IMR-90 (cell line): ENCODE results near the gene GALNT16. TPM values are rescaled to one million over a fixed set of nuclear protein-coding genes. Genes with fewer than 3 reads are reported as not detected.

Source experiments
- ATAC-seq: fragments of 200-7000 bp; cut with Tn5 transposase; 2 replicates; pipeline ENCODE4 v1.9.1; 2020; ENCODE audit warnings: low read depth, mild to moderate bottlenecking, moderate library complexity
- BruUV-seq: library from RNA; stranded (reverse); fragments of 400-500 nt; replicated peaks from 2 replicates; lab custom pipeline; 2021; lab: Mats Ljungman, UMichigan
- CTCF ChIA-PET: fragments of 300-600 bp; formaldehyde crosslinking; extraction: SDS; loops from one replicate; lab custom pipeline; 2021; ENCODE audit warnings: antibody characterized with exemption; lab: Yijun Ruan, JAX
- POLR2A ChIA-PET: fragments of 300-600 bp; sonication (Branson Sonifier 250); formaldehyde crosslinking; loops from one replicate; lab custom pipeline; 2022; ENCODE audit warnings: antibody characterized with exemption; ENCODE audit not compliant: unreplicated experiment; lab: Charles Lee
- DNase-seq: peaks from one replicate; pipeline ENCODE4 v3.0.0; 2013
- H2AFZ ChIP-seq: replicated peaks from 2 replicates; pipeline ENCODE3; 2013; ENCODE audit warnings: low read length, mild to moderate bottlenecking; ENCODE audit not compliant: poor library complexity
- H2AK5ac ChIP-seq: 2 replicates; pipeline ENCODE4 v1.6.1; 2013; ENCODE audit warnings: low read depth, low read length, inconsistent platforms
- H2AK9ac ChIP-seq: replicated peaks from 2 replicates; pipeline ENCODE3; 2013; ENCODE audit warnings: mild to moderate bottlenecking, low read depth, low read length, moderate library complexity; ENCODE audit not compliant: poor library complexity
- H2BK120ac ChIP-seq: 2 replicates; pipeline ENCODE4 v1.6.1; 2013; ENCODE audit warnings: low read depth, low read length, inconsistent platforms
- H2BK15ac ChIP-seq: 3 replicates; pipeline ENCODE4 v1.6.1; 2013; ENCODE audit warnings: low read depth, low read length, inconsistent platforms
- H2BK20ac ChIP-seq: 2 replicates; pipeline ENCODE4 v1.6.1; 2013; ENCODE audit warnings: low read depth, mild to moderate bottlenecking, inconsistent platforms, low read length, moderate library complexity
- H2BK5ac ChIP-seq: 2 replicates; pipeline ENCODE4 v1.6.1; 2013; ENCODE audit warnings: mild to moderate bottlenecking, low read depth, low read length, inconsistent platforms; ENCODE audit not compliant: poor library complexity, severe bottlenecking
- H3K14ac ChIP-seq: replicated peaks from 2 replicates; pipeline ENCODE4 v1.6.1; 2013; ENCODE audit warnings: low read depth, low read length, inconsistent platforms
- H3K18ac ChIP-seq: 2 replicates; pipeline ENCODE4 v1.6.1; 2013; ENCODE audit warnings: low read depth, low read length, control low read depth
- H3K23ac ChIP-seq: 2 replicates; pipeline ENCODE4 v1.6.1; 2013; ENCODE audit warnings: low read depth, low read length, inconsistent platforms
- H3K27ac ChIP-seq: 2 replicates; pipeline ENCODE4 v1.5.1; 2013; ENCODE audit warnings: mild to moderate bottlenecking, control low read depth, low read length; ENCODE audit not compliant: insufficient read depth
- H3K27me3 ChIP-seq: 2 replicates; pipeline ENCODE4 v1.6.1; 2013; ENCODE audit warnings: low read length; ENCODE audit not compliant: control insufficient read depth, insufficient read depth
- H3K36me3 ChIP-seq: 2 replicates; pipeline ENCODE4 v1.6.1; 2013; ENCODE audit warnings: low read length, mixed read lengths; ENCODE audit not compliant: control insufficient read depth, insufficient read depth
- H3K4ac ChIP-seq: 2 replicates; pipeline ENCODE4 v1.6.1; 2013; ENCODE audit warnings: low read depth, low read length, inconsistent platforms
- H3K4me1 ChIP-seq: 2 replicates; pipeline ENCODE4 v1.6.1; 2013; ENCODE audit warnings: low read length, mixed read lengths; ENCODE audit not compliant: control insufficient read depth, insufficient read depth
- H3K4me2 ChIP-seq: 2 replicates; pipeline ENCODE4 v1.6.1; 2013; ENCODE audit warnings: low read depth, mild to moderate bottlenecking, control low read depth, low read length, moderate library complexity
- H3K4me3 ChIP-seq: 2 replicates; pipeline ENCODE4 v1.5.1; 2013; ENCODE audit warnings: low read depth, mild to moderate bottlenecking, control low read depth, low read length, moderate library complexity; ENCODE audit not compliant: insufficient read depth
- H3K56ac ChIP-seq: 2 replicates; pipeline ENCODE4 v1.6.1; 2013; ENCODE audit warnings: low read length, inconsistent platforms; ENCODE audit not compliant: insufficient read depth; ENCODE audit errors: extremely low read depth
- H3K79me1 ChIP-seq, 2 experiments: 2 replicates each; pipeline ENCODE4 v1.6.1; 2013; ENCODE audit warnings: low read length in 2 of 2, inconsistent platforms in 1 of 2, low read depth in 1 of 2
- H3K9ac ChIP-seq: 2 replicates; pipeline ENCODE4 v1.6.1; 2013; ENCODE audit warnings: low read depth, low read length, control low read depth
- H3K9me1 ChIP-seq: 2 replicates; pipeline ENCODE4 v1.6.1; 2013; ENCODE audit warnings: low read length, inconsistent platforms; ENCODE audit not compliant: insufficient read depth
- H3K9me3 ChIP-seq: 2 replicates; pipeline ENCODE4 v1.6.1; 2013; ENCODE audit warnings: low read length; ENCODE audit not compliant: control insufficient read depth, insufficient read depth
- H4K20me1 ChIP-seq: 2 replicates; pipeline ENCODE4 v1.6.1; 2013; ENCODE audit warnings: low read length, inconsistent platforms; ENCODE audit not compliant: insufficient read depth
- H4K5ac ChIP-seq: 2 replicates; pipeline ENCODE4 v1.6.1; 2013; ENCODE audit warnings: mild to moderate bottlenecking, low read depth, low read length, control low read depth
- H4K8ac ChIP-seq, 2 experiments: 2 replicates each; pipeline ENCODE4 v1.6.1; 2013; ENCODE audit warnings: low read depth in 2 of 2, low read length in 2 of 2, control low read depth in 1 of 2, inconsistent platforms in 1 of 2
- H4K91ac ChIP-seq: 2 replicates; pipeline ENCODE4 v1.6.1; 2013; ENCODE audit warnings: low read depth, low read length, inconsistent platforms; ENCODE audit not compliant: insufficient read depth
- BHLHE40 ChIP-seq: fragments of 150-350 bp; IDR thresholded peaks from 2 replicates; pipeline ENCODE4 v1.6.1; 2016; ENCODE audit warnings: mild to moderate bottlenecking, low read depth, low read length
- ELK1 ChIP-seq: fragments of 150-350 bp; IDR thresholded peaks from 2 replicates; pipeline ENCODE4 v1.6.1; 2016; ENCODE audit warnings: low read depth, mild to moderate bottlenecking, low read length, moderate library complexity, borderline replicate concordance
- MAZ ChIP-seq: IDR thresholded peaks from 2 replicates; pipeline ENCODE4 v1.6.1; 2012; ENCODE audit warnings: low read depth, mild to moderate bottlenecking, low read length, improper control_type of control experiment, moderate library complexity, borderline replicate concordance
- NFE2L2 ChIP-seq: fragments of 150-350 bp; IDR thresholded peaks from 2 replicates; pipeline ENCODE4 v1.6.1; 2016; ENCODE audit warnings: low read depth, mild to moderate bottlenecking, low read length
- RAD21 ChIP-seq: IDR thresholded peaks from 2 replicates; pipeline ENCODE4 v1.6.1; 2012; ENCODE audit warnings: low read length, improper control_type of control experiment
- WGBS, 2 experiments: methylation state at CpG; one replicate each; pipeline versions ENCODE4 v1.1.5 to v1.1.7; 2013; ENCODE audit warnings: missing lambda C conversion rate in 2 of 2; ENCODE audit not compliant: insufficient read length in 1 of 2; ENCODE audit errors: extremely low coverage in 2 of 2; 5-methylcytosine and 5-hydroxymethylcytosine counted together
- dilution Hi-C: fragments of 300-500 bp; cut with HindIII; formaldehyde crosslinking; loops from one replicate; pipeline ENCODE4 v1.14.3; 2018; ENCODE audit warnings: low sequenced_read_pairs; ENCODE audit not compliant: unreplicated experiment
- in situ Hi-C: fragments of 300-500 bp; cut with MboI; formaldehyde crosslinking; loops from 3 replicates; pipeline ENCODE4 v1.14.3; 2019; ENCODE audit warnings: low sequenced_read_pairs, inconsistent platforms, mixed read lengths
- intact Hi-C: fragments of 100-400 bp; cut with micrococcal nuclease; formaldehyde crosslinking; loops from 2 replicates; pipeline ENCODE4 v1.10.0; 2022
- polyA plus RNA-seq, 3 experiments: library from polyadenylated mRNA; depleted of rRNA; stranded (reverse); fragments of >200 nt; gene quantifications; 2 replicates each; pipeline ENCODE4 v1.2.3, GENCODE V29; 2012; ENCODE audit warnings: low replicate concordance in 1 of 3
- total RNA-seq: library from RNA; depleted of rRNA; stranded (reverse); fragments of >200 nt; gene quantifications from 2 replicates; pipeline ENCODE4 v1.2.3, GENCODE V29; 2012

GALNT16 gene
- total and polyA plus RNA-seq, 2 of the 4 experiments (the other 2 are of a cell fraction): 0.36 to 1.5 TPM

DNA sequence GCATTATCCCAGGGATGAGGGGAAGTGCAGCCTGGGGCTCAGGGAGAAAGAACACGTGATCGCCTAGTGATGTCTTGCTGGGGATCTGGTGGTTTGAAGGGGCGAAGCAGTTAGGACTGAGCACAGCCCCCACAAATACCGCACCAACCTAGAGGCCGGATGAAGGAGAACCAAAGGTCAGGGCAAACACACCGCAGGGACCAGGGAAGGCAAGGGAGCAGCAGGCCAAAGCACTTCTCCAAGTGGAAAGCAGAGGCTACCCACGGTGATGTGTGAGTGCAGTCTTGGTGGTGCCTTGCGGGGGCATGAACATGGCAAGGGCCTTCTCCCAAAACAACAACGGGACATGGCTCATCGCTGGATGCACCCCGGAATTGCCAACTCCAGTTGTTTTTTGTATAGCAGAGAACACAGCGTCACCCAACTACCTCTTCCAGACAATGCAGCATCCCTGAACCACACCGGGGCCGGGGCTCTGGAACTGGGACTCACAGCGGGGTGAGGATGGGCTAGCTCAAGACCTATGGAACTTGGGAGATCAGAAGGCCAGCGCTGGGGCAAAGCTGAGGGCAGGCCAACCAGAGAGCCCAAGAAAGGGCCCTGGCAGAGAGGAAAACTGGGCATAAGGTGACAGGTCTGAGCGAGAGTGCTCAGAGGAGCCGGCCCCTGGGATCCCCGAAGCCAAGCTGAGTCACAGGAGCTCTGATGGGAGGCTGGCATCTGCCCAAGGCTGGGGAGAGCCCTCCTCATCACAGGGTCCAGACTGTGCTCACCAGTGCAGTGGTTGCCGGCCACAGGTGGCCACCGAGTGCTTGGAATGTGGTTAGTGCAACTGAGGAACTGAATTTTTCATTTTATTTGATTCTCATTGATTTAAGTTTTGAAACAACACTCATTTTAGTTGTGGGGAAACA is 11.1 kb downstream of the GALNT16 start:
- H2BK5ac ChIP-seq: no peak overlapping the region
- no peak overlapping the region for H2AK5ac ChIP-seq
- no peak overlapping the region for H3K27ac ChIP-seq
- ChIA-PET CTCF (no interaction called here), POLR2A (no interaction called here)
- peaks cover 0 to 4% of the 10 kb centered on the region in 2 experiments; a peak in 1 of 4 replicates for H3K79me1 ChIP-seq
- no peak overlapping the region; the same call in 1 of the 2 replicates for H2BK20ac ChIP-seq
- H4K91ac ChIP-seq: no peak overlapping the region
- no peak overlapping the region for H3K23ac ChIP-seq
- H4K5ac ChIP-seq: no peak overlapping the region
- H2AFZ ChIP-seq: no peak overlapping the region
- in situ Hi-C loops: loop anchor here (25.0 kb wide), 1 partner anchor 466 kb away; no protein-coding TSS in a partner anchor
- H3K14ac ChIP-seq: no peak overlapping the region
- no peak overlapping the region for H3K18ac ChIP-seq
- ATAC-seq (no peak), DNase-seq (peak; percentile 37)
- no peak overlapping the region for H3K4ac ChIP-seq
- H4K20me1 ChIP-seq: no peaks in the 10 kb centered on the region
- H2AK9ac ChIP-seq: no peak overlapping the region
- no TSS peak for BruUV-seq
- no peak overlapping the region for H4K8ac ChIP-seq
- TF ChIP-seq ELK1 (no peak), BHLHE40 (no peak), NFE2L2 (no peak), MAZ (no peak), RAD21 (no peak)
- H3K27me3 ChIP-seq: peaks cover 10% of the 10 kb centered on the region
- dilution Hi-C loops: no loop called here
- H3K4me2 ChIP-seq: no peak overlapping the region
- no peaks in the 10 kb centered on the region for H3K9me3 ChIP-seq
- no peaks in the 10 kb centered on the region for H3K36me3 ChIP-seq
- H3K9ac ChIP-seq: no peak overlapping the region
- no peak overlapping the region for H3K4me3 ChIP-seq
- H3K4me1 ChIP-seq: peaks cover 10% of the 10 kb centered on the region
- no peak overlapping the region for H3K56ac ChIP-seq
- WGBS, 2 experiments: 85% methylated on average over 2 of the region's 21 CpGs; no CpG with 5 or more reads in 1 of the 2 experiments
- no peak overlapping the region for H2BK120ac ChIP-seq
- no peak overlapping the region for H2BK15ac ChIP-seq
- intact Hi-C loops: no loop called here
- peaks cover 24% of the 10 kb centered on the region for H3K9me1 ChIP-seq
